Ovary (tissue), 9 donors: ENCODE results near the gene ETS1. TPM values are rescaled to one million over a fixed set of nuclear protein-coding genes. Genes with fewer than 3 reads are reported as not detected.

Experiments used
- DNase-seq, 5 donors: peaks; one replicate each; pipeline ENCODE4 v3.0.0-alpha.2; 2019 to 2020
- H3K27ac ChIP-seq, 2 donors: fragments of 200-600 bp; one replicate each; pipeline versions ENCODE4 v1.5.1 to v1.8.0; 2019 to 2022
- H3K27me3 ChIP-seq: fragments of 200-600 bp; one replicate; pipeline ENCODE4 v1.8.0; 2022
- H3K36me3 ChIP-seq: fragments of 200-600 bp; sonication (generic); one replicate; pipeline ENCODE4 v1.5.1; 2019
- H3K4me1 ChIP-seq: one replicate; pipeline ENCODE4 v1.8.1; 2013; ENCODE audit warnings: mild to moderate bottlenecking, moderate library complexity; ENCODE audit not compliant: insufficient read depth
- H3K4me3 ChIP-seq: fragments of 200-600 bp; sonication (generic); one replicate; pipeline ENCODE4 v1.5.1; 2017
- H3K9me3 ChIP-seq, 2 donors: fragments of 200-600 bp in 1 of 2; sonication (generic) in 1 of 2; one replicate each; pipeline versions ENCODE4 v1.5.1 to v1.8.1; 2013 to 2019; ENCODE audit warnings: mild to moderate bottlenecking in 1 of 2, moderate library complexity in 1 of 2
- CTCF ChIP-seq, 3 donors: fragments of 450-650 bp in 2 of 3; fragments of 200-600 bp in 1 of 3; IDR thresholded peaks; one replicate each; pipeline versions ENCODE4 v1.5.1 to v1.8.0; 2016 to 2022; ENCODE audit warnings: antibody characterized with exemption in 3 of 3, mild to moderate bottlenecking in 1 of 3
- EP300 ChIP-seq: sonication (generic); formaldehyde crosslinking; IDR thresholded peaks from one replicate; pipeline ENCODE4 v1.6.1; 2017; ENCODE audit warnings: antibody characterized with exemption
- POLR2A ChIP-seq: fragments of 450-650 bp; IDR thresholded peaks from one replicate; pipeline ENCODE4 v1.6.1; 2017; ENCODE audit warnings: antibody characterized with exemption, mild to moderate bottlenecking, moderate library complexity
- WGBS, 3 donors: extraction: QIAGEN DNeasy Blood & Tissue Kit in 1 of 3; methylation state at CpG; one replicate each; pipeline versions ENCODE4 v1.1.5 to v1.1.7; 2013 to 2017; 5-methylcytosine and 5-hydroxymethylcytosine counted together
- intact Hi-C, 4 donors: fragments of 100-400 bp; cut with DNase I; formaldehyde crosslinking; loops; one replicate each; pipeline versions ENCODE4 v1.11.0 to v1.15.1; 2022 to 2023
- polyA plus RNA-seq, 2 donors: library from polyadenylated mRNA; stranded (reverse); fragments of 200-250 nt in 1 of 2; fragments of 350-450 nt in 1 of 2; fragmentation: Illumina TruSeq in 1 of 2; extraction: RNeasy Lipid Tissue Mini Kit (QIAGEN cat#74804) in 1 of 2; gene quantifications; one replicate each; pipeline ENCODE4 v1.2.3, GENCODE V29; 2013 to 2014
- total RNA-seq, 7 donors: library from RNA; depleted of rRNA in 2 of 7; stranded (reverse); fragments of >200 nt in 2 of 7; fragmentation: NEBNext Ultra II Directional in 3 of 7; extraction: Animal tissue kit (Norgen Biotek cat#: 25700) in 3 of 7; gene quantifications; one replicate each; pipeline versions ENCODE4 v1.1.0 to v1.2.4, GENCODE V29; 2016 to 2023
- donor health status: DM: no; HTN: no; CAD: no; lungs with moderate emphysema.
- donor health status: DM: no; HTN: no; CAD: no.
- donor health status: Bipolar disorder and iron deficiency.
- donor health status: DM: yes; HTN: yes; CAD: no.
- donor health status: DM: no; HTN: no; CAD: no.
- donor health status: DM: yes; HTN: yes; CAD: no.

The ETS1 gene
- total and polyA plus RNA-seq, 9 donors, result 24.4 to 68.0 (median 40.4) TPM

DNA sequence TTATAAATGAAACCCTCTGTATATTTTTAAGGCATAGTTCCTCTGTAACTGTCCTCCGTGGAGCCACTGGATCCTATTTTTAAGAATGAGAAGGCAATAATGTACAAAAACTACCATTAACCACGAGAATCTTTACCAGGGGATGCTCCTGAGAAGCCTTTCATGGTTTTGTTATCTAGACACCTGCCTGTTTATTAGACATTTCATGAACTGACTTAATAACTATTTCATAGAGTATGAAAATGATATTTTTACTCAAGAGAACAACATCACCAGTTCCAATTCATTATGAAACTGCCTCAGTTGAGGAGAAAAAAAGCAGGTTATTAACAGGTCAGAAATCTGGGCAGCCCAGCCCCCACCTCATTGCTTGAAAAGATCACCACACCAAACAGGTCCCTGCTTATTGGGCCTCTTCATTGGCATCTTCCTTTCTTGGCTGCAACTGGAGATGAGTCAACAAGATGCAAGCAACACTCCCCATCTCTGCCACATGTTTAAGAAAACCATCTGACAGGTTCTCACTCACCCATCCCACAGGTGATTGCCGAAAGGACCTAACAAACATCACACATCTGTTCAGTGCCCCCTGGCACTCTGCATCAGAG lies 27.8 kb downstream of the ETS1 start:
- no peak overlapping the region for H3K27ac ChIP-seq
- H3K4me3 ChIP-seq, result no peak overlapping the region
- no peaks in the 10 kb centered on the region for H3K9me3 ChIP-seq
- no peak for DNase-seq
- H3K27me3 ChIP-seq, result no peaks in the 10 kb centered on the region
- no peaks in the 10 kb centered on the region for H3K4me1 ChIP-seq
- no peaks in the 10 kb centered on the region for H3K36me3 ChIP-seq
- intact Hi-C loops, result loop anchor here in 2 of 4 donors (10.0 kb wide), 2 partner anchors 65 to 265 kb away; no protein-coding TSS in a partner anchor
- 84 to 91% (median 88%) methylated on average over 3 of the region's 3 CpGs for WGBS, 3 donors
- TF ChIP-seq CTCF (IDR thresholded peaks at IDR 0.05), result no peak
- no peak for TF ChIP-seq POLR2A
- TF ChIP-seq EP300, result no peak

DNA sequence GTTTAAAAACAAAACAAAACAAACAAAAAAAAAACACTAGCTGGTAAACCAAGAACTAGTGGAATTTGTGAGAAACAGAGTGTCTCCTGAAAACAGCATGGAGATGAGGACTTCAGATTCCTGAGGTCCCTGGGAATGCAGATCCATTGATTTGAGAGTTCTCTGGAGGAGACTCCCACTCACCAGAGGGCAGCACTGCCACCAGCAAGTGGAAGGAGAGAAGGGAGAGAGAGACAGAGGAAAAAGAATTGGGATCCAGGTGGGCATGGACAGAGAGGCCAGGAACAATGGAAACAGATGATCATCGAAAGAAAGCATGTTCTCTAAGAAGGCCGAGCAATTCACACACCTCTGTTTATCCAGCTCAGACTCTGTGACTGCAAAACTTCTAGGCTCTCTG lies 31.8 kb downstream of the ETS1 start:
- H3K27me3 ChIP-seq, result no peaks in the 10 kb centered on the region
- no peak for DNase-seq
- H3K4me3 ChIP-seq, result no peak overlapping the region
- intact Hi-C loops, result loop anchor here in 1 of 4 donors (10.0 kb wide), 2 partner anchors 69 to 261 kb away; no protein-coding TSS in a partner anchor
- no peak overlapping the region for H3K27ac ChIP-seq
- TF ChIP-seq EP300 (no peak), POLR2A (no peak), CTCF (IDR thresholded peaks at IDR 0.05) (no peak)
- H3K9me3 ChIP-seq, result no peaks in the 10 kb centered on the region
- H3K36me3 ChIP-seq, result no peaks in the 10 kb centered on the region
- 94 to 96% (median 94%) methylated on average over 2 of the region's 2 CpGs for WGBS, 3 donors
- peaks cover 2% of the 10 kb centered on the region for H3K4me1 ChIP-seq

DNA sequence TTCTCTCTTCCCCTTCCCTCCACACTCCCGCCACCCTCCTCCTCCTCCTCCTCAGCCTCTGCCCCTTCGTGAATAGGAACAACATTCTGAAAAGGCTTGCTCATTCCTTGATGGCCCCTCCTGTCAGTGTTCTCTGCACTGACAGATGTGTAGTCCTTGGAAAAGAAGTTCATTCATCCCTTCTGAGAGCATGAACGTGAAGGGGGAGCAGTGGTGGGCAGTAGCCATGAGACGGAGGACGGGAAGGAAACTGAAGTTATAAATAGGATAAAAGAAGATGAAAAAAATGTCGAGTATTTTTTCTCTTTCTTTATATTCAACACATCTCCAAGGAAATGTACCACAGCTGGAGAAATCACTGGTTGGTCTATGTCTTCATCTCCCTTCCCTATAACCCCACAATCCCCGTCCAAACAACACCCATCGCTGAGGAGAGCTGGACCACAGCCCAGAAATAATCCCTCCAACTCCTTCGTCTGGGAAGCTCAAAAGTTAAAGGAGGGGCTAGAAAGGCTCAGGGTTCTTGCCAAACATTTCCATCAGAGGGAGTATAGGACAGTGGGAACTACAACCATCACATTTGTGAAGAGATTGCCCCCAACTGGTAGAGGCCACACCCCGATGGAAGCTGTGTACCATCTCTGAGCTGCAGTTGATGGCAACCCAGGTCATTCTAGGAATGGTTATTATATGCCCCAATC lies 33.5 kb downstream of the ETS1 start:
- 6 to 9% (median 7%) methylated on average over 10 of the region's 10 CpGs for WGBS, 3 donors
- peak in 2 of 5 donors; percentile 21 to 41 for DNase-seq
- no peak overlapping the region for H3K27ac ChIP-seq
- no peaks in the 10 kb centered on the region for H3K27me3 ChIP-seq
- TF ChIP-seq CTCF (IDR thresholded peaks at IDR 0.05) (no peak), EP300 (no peak), POLR2A (no peak)
- H3K4me1 ChIP-seq, result peaks cover 5% of the 10 kb centered on the region
- no peaks in the 10 kb centered on the region for H3K9me3 ChIP-seq
- H3K4me3 ChIP-seq, result no peak overlapping the region
- no peaks in the 10 kb centered on the region for H3K36me3 ChIP-seq
- intact Hi-C loops, result loop anchor here in 1 of 4 donors (10.0 kb wide), 2 partner anchors 71 to 259 kb away; no protein-coding TSS in a partner anchor

- Histone ChIP-seq H3K27ac (no peak overlapping the region), H3K9me3 (no peaks in the 10 kb centered on the region), H3K4me3 (no peak overlapping the region), H3K4me1 (peaks cover 8% of the 10 kb centered on the region), H3K27me3 (no peaks in the 10 kb centered on the region), H3K36me3 (no peaks in the 10 kb centered on the region)
- WGBS, 3 donors, result 68 to 71% (median 69%) methylated on average over 14 of the region's 14 CpGs
- TF ChIP-seq POLR2A (no peak), CTCF (IDR thresholded peaks at IDR 0.05) (no peak), EP300 (no peak)
- intact Hi-C loops, result loop anchor here in 1 of 4 donors (10.0 kb wide), 2 partner anchors 72 to 258 kb away; no protein-coding TSS in a partner anchor
- no peak for DNase-seq
These were observed 34.3 kb downstream of the ETS1 start for GRCh38 chr11:128552783-128553661.
